A549 (cell line): ENCODE results near the gene SLC2A5. TPM values are rescaled to one million over a fixed set of nuclear protein-coding genes. Genes with fewer than 3 reads are reported as not detected.

ENCODE experiments used
- ATAC-seq, 2 experiments: fragments of 200-7000 bp in 1 of 2; fragments of >200 bp in 1 of 2; cut with Nextera tagmentation in 1 of 2; cut with Tn5 transposase in 1 of 2; 3 replicates each; pipeline versions ENCODE4 v1.8.0 to v1.9.1; 2018 to 2020; ENCODE audit warnings: mild to moderate bottlenecking in 1 of 2, moderate library complexity in 1 of 2
- CTCF ChIA-PET: fragments of 300-600 bp; sonication (Branson Sonifier 250); formaldehyde crosslinking; extraction: SDS; loops from one replicate; lab custom pipeline; 2021; ENCODE audit warnings: antibody characterized with exemption, inconsistent platforms; lab: Yijun Ruan, JAX
- POLR2A ChIA-PET: fragments of 350-600 bp; formaldehyde crosslinking; extraction: SDS; loops from one replicate; lab custom pipeline; 2021; ENCODE audit warnings: antibody characterized with exemption, inconsistent platforms; lab: Yijun Ruan, JAX
- DNase-seq, 2 experiments: peaks; one replicate each; pipeline versions ENCODE4 v3.0.0 to v3.0.0-alpha.2; 2011 to 2016; ENCODE audit warnings: low read depth in 1 of 2, low spot score in 1 of 2
- FAIRE-seq: peaks from 2 replicates; lab custom pipeline; 2011; peaks lifted over from hg19 to GRCh38; lab: Jason Lieb, UNC
- H3K27ac ChIP-seq, 2 experiments: fragments of >200 bp; sonication (Bioruptor Twin); formaldehyde crosslinking; 3 replicates each; pipeline ENCODE4 v1.5.1; 2016 to 2017
- H3K4me1 ChIP-seq: fragments of >200 bp; sonication (Bioruptor Twin); formaldehyde crosslinking; 3 replicates; pipeline ENCODE4 v1.6.1; 2016
- H3K4me2 ChIP-seq: fragments of >200 bp; sonication (Bioruptor Twin); formaldehyde crosslinking; 3 replicates; pipeline ENCODE4 v1.6.1; 2016
- H3K4me3 ChIP-seq: fragments of >200 bp; sonication (Bioruptor Twin); formaldehyde crosslinking; 3 replicates; pipeline ENCODE4 v1.5.1; 2016
- H3K9me3 ChIP-seq: fragments of >200 bp; sonication (Bioruptor Twin); formaldehyde crosslinking; 3 replicates; pipeline ENCODE4 v1.6.1; 2016
- ATOH8 ChIP-seq: fragments of 250-450 bp; sonication (Bioruptor Pico); IDR thresholded peaks from 2 replicates; pipeline ENCODE4 v1.5.0; 2020; ENCODE audit warnings: low read depth, mild to moderate bottlenecking, moderate library complexity
- BCL3 ChIP-seq: fragments of >200 bp; sonication (Bioruptor Twin); formaldehyde crosslinking; IDR thresholded peaks from 3 replicates; pipeline ENCODE4 v1.6.1; 2016
- CBX2 ChIP-seq: fragments of 200-600 bp; sonication (generic); IDR thresholded peaks from 2 replicates; pipeline ENCODE4 v1.6.1; 2016; ENCODE audit warnings: low read depth, mild to moderate bottlenecking, borderline replicate concordance
- EP300 ChIP-seq, 2 experiments: fragments of >200 bp; sonication (Bioruptor Twin); formaldehyde crosslinking; IDR thresholded peaks; 2 replicates in 1 of 2; 3 replicates in 1 of 2; pipeline ENCODE4 v1.6.1; 2016 to 2017
- FOSB ChIP-seq: fragments of 250-450 bp; sonication (Bioruptor Pico); IDR thresholded peaks from 2 replicates; pipeline ENCODE4 v1.5.0; 2020; ENCODE audit warnings: mild to moderate bottlenecking, moderate library complexity
- FOSL2 ChIP-seq, 2 experiments: fragments of 450-650 bp in 1 of 2; fragments of >200 bp in 1 of 2; sonication (Bioruptor Twin) in 1 of 2; formaldehyde crosslinking; IDR thresholded peaks; 2 replicates each; pipeline versions ENCODE4 v1.5.0 to v1.6.1; 2016 to 2020; ENCODE audit warnings: mild to moderate bottlenecking in 1 of 2, moderate library complexity in 1 of 2
- GATA3 ChIP-seq: IDR thresholded peaks from 2 replicates; pipeline ENCODE4 v1.6.1; 2012; ENCODE audit warnings: borderline replicate concordance
- HEYL ChIP-seq: fragments of 250-450 bp; sonication (Bioruptor Pico); IDR thresholded peaks from 2 replicates; pipeline ENCODE4 v1.8.0; 2021; ENCODE audit warnings: mild to moderate bottlenecking, moderate library complexity
- HOXA7 ChIP-seq: fragments of 250-450 bp; sonication (Bioruptor Pico); IDR thresholded peaks from 2 replicates; pipeline ENCODE4 v1.5.0; 2020; ENCODE audit warnings: mild to moderate bottlenecking, moderate library complexity
- JUN ChIP-seq, 2 experiments: fragments of >200 bp; sonication (Bioruptor Twin); formaldehyde crosslinking; IDR thresholded peaks; 2 replicates in 1 of 2; 3 replicates in 1 of 2; pipeline ENCODE4 v1.6.1; 2016 to 2017
- MYC ChIP-seq: IDR thresholded peaks from 2 replicates; pipeline ENCODE4 v1.6.1; 2012; ENCODE audit warnings: mild to moderate bottlenecking, inconsistent platforms, low read length, improper control_type of control experiment, borderline replicate concordance
- NPAS2 ChIP-seq: fragments of 250-450 bp; sonication (Bioruptor Pico); IDR thresholded peaks from 2 replicates; pipeline ENCODE4 v1.8.0; 2022; ENCODE audit warnings: mild to moderate bottlenecking, moderate library complexity, borderline replicate concordance
- PHF8 ChIP-seq: fragments of 200-600 bp; sonication (generic); IDR thresholded peaks from 2 replicates; pipeline ENCODE4 v1.6.1; 2016; ENCODE audit warnings: low read depth, mild to moderate bottlenecking, antibody characterized with exemption, moderate library complexity, borderline replicate concordance
- POLR2A ChIP-seq: IDR thresholded peaks from 2 replicates; pipeline ENCODE4 v1.6.1; 2012; ENCODE audit warnings: mild to moderate bottlenecking, low read length
- RAD21 ChIP-seq, 2 experiments: fragments of >200 bp in 1 of 2; sonication (Bioruptor Twin) in 1 of 2; formaldehyde crosslinking in 1 of 2; IDR thresholded peaks in 1 of 2; conservative IDR thresholded peaks in 1 of 2; 2 replicates in 1 of 2; 3 replicates in 1 of 2; pipeline ENCODE4 v1.6.1; 2012 to 2018; ENCODE audit warnings: inconsistent platforms in 1 of 2
- RCOR1 ChIP-seq: fragments of 150-350 bp; IDR thresholded peaks from 2 replicates; pipeline ENCODE4 v1.6.1; 2014; ENCODE audit warnings: antibody characterized with exemption, low read length, low read depth
- REST ChIP-seq: fragments of 200-600 bp; sonication (generic); IDR thresholded peaks from 2 replicates; pipeline ENCODE4 v1.6.1; 2016; ENCODE audit warnings: antibody characterized with exemption, mild to moderate bottlenecking, moderate library complexity
- RNF2 ChIP-seq: fragments of 200-600 bp; sonication (generic); IDR thresholded peaks from 2 replicates; pipeline ENCODE4 v1.6.1; 2016; ENCODE audit warnings: low read depth, mild to moderate bottlenecking, antibody characterized with exemption, moderate library complexity, borderline replicate concordance
- ZFP36 ChIP-seq: fragments of 450-650 bp; IDR thresholded peaks from 2 replicates; pipeline ENCODE4 v1.6.1; 2014; ENCODE audit warnings: borderline replicate concordance; ENCODE audit not compliant: partially characterized antibody
- ZNF302 ChIP-seq: fragments of 250-450 bp; sonication (Bioruptor Pico); IDR thresholded peaks from 2 replicates; pipeline ENCODE4 v1.9.0; 2021; ENCODE audit warnings: inconsistent platforms, mild to moderate bottlenecking, moderate library complexity
- ZSCAN20 ChIP-seq: fragments of 250-450 bp; sonication (Bioruptor Pico); IDR thresholded peaks from 2 replicates; pipeline ENCODE4 v1.8.0; 2022; ENCODE audit warnings: mild to moderate bottlenecking, moderate library complexity
- WGBS: methylation state at CpG from one replicate; pipeline ENCODE4 v1.1.6; 2017; ENCODE audit errors: missing lambda C conversion rate; 5-methylcytosine and 5-hydroxymethylcytosine counted together
- polyA plus RNA-seq, 4 experiments: library from polyadenylated mRNA; depleted of rRNA in 3 of 4; stranded (reverse); fragments of >200 nt; fragmentation: RNase III in 1 of 4; extraction: RNeasy Plus Mini Kit Qiagen cat#74134 plus additional on column Dnase treatment in 1 of 4; gene quantifications; 2 replicates in 3 of 4; 3 replicates in 1 of 4; pipeline ENCODE4 v1.2.3, GENCODE V29; 2011 to 2017

Gene SLC2A5
- polyA plus RNA-seq, 2 of the 4 experiments (the other 2 are of a cell fraction), result 0.12 to 0.19 TPM

- Histone ChIP-seq H3K9me3 (no peaks in the 10 kb centered on the region), H3K4me2 (peak overlapping the region; percentile 29; the same call in 1 of the 3 replicates), H3K4me3 (no peak overlapping the region), H3K4me1 (peaks cover 12% of the 10 kb centered on the region; the same call in 2 of the 3 replicates), H3K27ac (peak overlapping the region in 1 of 2 experiments; percentile 20; a peak in 1 of 6 replicates)
- ATAC-seq, result peak in 1 of 2 experiments; percentile 64; a peak in 2 of 6 replicates
- no peak for FAIRE-seq
- peak in 1 of 2 experiments; percentile 23 for DNase-seq
- TF ChIP-seq ZNF302 (CRISPR knock-in tag), result no peak
- TF ChIP-seq ATOH8 (CRISPR knock-in tag), result no peak
- no peak for TF ChIP-seq GATA3
- no peak for TF ChIP-seq RCOR1
- TF ChIP-seq PHF8, result no peak
- no peak for TF ChIP-seq RAD21 (conservative IDR thresholded peaks at IDR 0.05 in 1 of 2, IDR thresholded peaks at IDR 0.05 in 1 of 2)
- WGBS, result 49% methylated on average over 5 of the region's 5 CpGs
- ChIA-PET CTCF (interaction anchor here (0.8 kb wide), 1 partner anchor 9 kb away, joined by 3 read pairs; no protein-coding TSS in a partner anchor), POLR2A (no interaction called here)
Observed at GRCh38 chr1:9075022-9075421, 5.6 kb upstream of the SLC2A5 start.

GRCh38 chr1:9073143-9073542 is 3.7 kb upstream of the SLC2A5 start:
- 85% methylated on average over 3 of the region's 3 CpGs for WGBS
- H3K4me3 ChIP-seq, result no peak overlapping the region
- CTCF ChIA-PET, result interaction anchor here (0.6 to 1.0 kb wide), 3 partner anchors 29 to 387 kb away, joined by 3 read pairs; no protein-coding TSS in a partner anchor
- no peak overlapping the region for H3K27ac ChIP-seq
- H3K4me1 ChIP-seq, result peaks cover 4% of the 10 kb centered on the region; the same call in 1 of the 3 replicates
- FAIRE-seq (no peak), ATAC-seq (no peak), DNase-seq (no peak)
- no peaks in the 10 kb centered on the region for H3K9me3 ChIP-seq
- no peak for TF ChIP-seq POLR2A
- POLR2A ChIA-PET, result no interaction called here
- no peak overlapping the region for H3K4me2 ChIP-seq

- Histone ChIP-seq H3K27ac (no peak overlapping the region), H3K9me3 (no peaks in the 10 kb centered on the region), H3K4me2 (no peak overlapping the region), H3K4me3 (no peak overlapping the region), H3K4me1 (no peaks in the 10 kb centered on the region)
- TF ChIP-seq NPAS2 (CRISPR knock-in tag), result no peak
- TF ChIP-seq REST, result no peak
- no peak for TF ChIP-seq GATA3
- no peak for TF ChIP-seq RNF2
- TF ChIP-seq ZSCAN20 (CRISPR knock-in tag), result no peak
- no peak for TF ChIP-seq MYC
- TF ChIP-seq BCL3, result no peak
- TF ChIP-seq CBX2, result no peak
- no peak for TF ChIP-seq POLR2A
- no peak for TF ChIP-seq PHF8
- no peak for TF ChIP-seq HOXA7
- no peak for TF ChIP-seq HEYL
- TF ChIP-seq FOSL2 (IDR thresholded peaks at IDR 0.05), result no peak
- TF ChIP-seq FOSL2 (CRISPR knock-in tag; IDR thresholded peaks at IDR 0.05), result no peak
- no peak for TF ChIP-seq FOSB (CRISPR knock-in tag)
- no peak for TF ChIP-seq EP300 (IDR thresholded peaks at IDR 0.05)
- TF ChIP-seq JUN (IDR thresholded peaks at IDR 0.05), result no peak
- TF ChIP-seq ZFP36, result no peak
- FAIRE-seq (no peak), DNase-seq (no peak), ATAC-seq (no peak)
- ChIA-PET CTCF (interaction anchor here (0.7 kb wide), 1 partner anchor 58 kb away, joined by 3 read pairs; no protein-coding TSS in a partner anchor), POLR2A (no interaction called here)
- 93% methylated on average over 12 of the region's 50 CpGs for WGBS
Observed at GRCh38 chr1:9071554-9072235, 2.3 kb upstream of the SLC2A5 start.
